GM23338 (cell line): Measurements from ENCODE around the gene LLGL2. TPM values are rescaled to one million over a fixed set of nuclear protein-coding genes. Genes with fewer than 3 reads are reported as not detected.

Experiments
- ATAC-seq: fragments of 200-7000 bp; cut with Tn5 transposase; 3 replicates; pipeline ENCODE4 v1.9.1; 2020
- DNase-seq: peaks from one replicate; pipeline ENCODE4 v3.0.0-alpha.2; 2015; ENCODE audit warnings: low spot score
- H2AFZ ChIP-seq: fragments of 200-600 bp; sonication (generic); 2 replicates; pipeline ENCODE4 v1.8.0; 2016; ENCODE audit warnings: antibody characterized with exemption, mild to moderate bottlenecking, moderate library complexity
- H3F3A ChIP-seq: fragments of 200-600 bp; sonication (generic); replicated peaks from 2 replicates; pipeline ENCODE4 v1.8.0; 2017; ENCODE audit warnings: antibody characterized with exemption, mixed run types, low read depth
- H3K27ac ChIP-seq: fragments of 200-600 bp; sonication (generic); 2 replicates; pipeline ENCODE4 v1.6.1; 2016; ENCODE audit warnings: low read depth
- H3K27me3 ChIP-seq: fragments of 200-600 bp; sonication (generic); 2 replicates; pipeline ENCODE4 v1.8.0; 2016; ENCODE audit warnings: mild to moderate bottlenecking, mixed run types, moderate library complexity; ENCODE audit not compliant: insufficient read depth
- H3K36me3 ChIP-seq: fragments of 200-600 bp; sonication (generic); 2 replicates; pipeline ENCODE4 v1.8.0; 2016; ENCODE audit warnings: mild to moderate bottlenecking; ENCODE audit not compliant: insufficient read depth
- H3K4me1 ChIP-seq: fragments of 200-600 bp; sonication (generic); 2 replicates; pipeline ENCODE4 v1.8.0; 2016; ENCODE audit warnings: mild to moderate bottlenecking, moderate library complexity; ENCODE audit not compliant: insufficient read depth
- H3K4me2 ChIP-seq: fragments of 200-600 bp; sonication (generic); 2 replicates; pipeline ENCODE4 v1.7.1; 2017; ENCODE audit warnings: mixed run types
- H3K4me3 ChIP-seq: fragments of 200-600 bp; sonication (generic); 2 replicates; pipeline ENCODE4 v1.6.1; 2016; ENCODE audit warnings: mixed run types
- H3K79me2 ChIP-seq: fragments of 200-600 bp; sonication (generic); replicated peaks from 2 replicates; pipeline ENCODE4 v1.8.0; 2017; ENCODE audit warnings: mild to moderate bottlenecking; ENCODE audit not compliant: insufficient read depth
- H3K9me2 ChIP-seq: fragments of 200-600 bp; sonication (generic); 2 replicates; pipeline ENCODE4 v1.8.0; 2017; ENCODE audit not compliant: insufficient read depth
- H4K20me1 ChIP-seq: fragments of 200-600 bp; sonication (generic); replicated peaks from 2 replicates; pipeline ENCODE4 v1.8.0; 2017; ENCODE audit warnings: mild to moderate bottlenecking; ENCODE audit not compliant: insufficient read depth
- H3K27ac Mint-ChIP-seq: 2 replicates; pipeline ENCODE4 v1.8.0; 2020; ENCODE audit warnings: inconsistent platforms, mild to moderate bottlenecking, moderate library complexity, mixed read lengths
- H3K27me3 Mint-ChIP-seq: 3 replicates; pipeline ENCODE4 v1.8.0; 2022; ENCODE audit warnings: low read depth, mild to moderate bottlenecking, moderate library complexity, mixed read lengths, inconsistent platforms; ENCODE audit not compliant: insufficient read depth, poor library complexity
- H3K36me3 Mint-ChIP-seq: 3 replicates; pipeline ENCODE4 v1.8.0; 2021; ENCODE audit warnings: low read depth, mild to moderate bottlenecking, inconsistent platforms, moderate library complexity, mixed read lengths
- H3K4me1 Mint-ChIP-seq: 3 replicates; pipeline ENCODE4 v1.8.0; 2020; ENCODE audit warnings: mild to moderate bottlenecking, inconsistent platforms, mixed read lengths
- H3K4me3 Mint-ChIP-seq: 3 replicates; pipeline ENCODE4 v1.8.0; 2021; ENCODE audit warnings: moderate library complexity, mild to moderate bottlenecking, inconsistent platforms, mixed read lengths
- H3K9me3 Mint-ChIP-seq: 3 replicates; pipeline ENCODE4 v1.8.0; 2020; ENCODE audit warnings: moderate library complexity, mild to moderate bottlenecking, inconsistent platforms, mixed read lengths
- CREB1 ChIP-seq: fragments of 250-450 bp; sonication (Bioruptor Pico); IDR thresholded peaks from 2 replicates; pipeline ENCODE4 v1.5.0; 2020; ENCODE audit warnings: low read depth, mild to moderate bottlenecking, moderate library complexity
- ETS1 ChIP-seq: IDR thresholded peaks from 2 replicates; pipeline ENCODE4 v1.6.1; 2016; ENCODE audit warnings: antibody characterized with exemption
- EZH2 ChIP-seq: fragments of 200-600 bp; sonication (generic); IDR thresholded peaks from one replicate; pipeline ENCODE4 v1.8.0; 2017; ENCODE audit warnings: antibody characterized with exemption, mild to moderate bottlenecking, low read depth; ENCODE audit not compliant: unreplicated experiment
- EZH2phosphoT487 ChIP-seq: fragments of 200-600 bp; sonication (generic); IDR thresholded peaks from one replicate; pipeline ENCODE4 v1.8.1; 2018; ENCODE audit warnings: antibody characterized with exemption; ENCODE audit not compliant: unreplicated experiment
- JUNB ChIP-seq: IDR thresholded peaks from one replicate; pipeline ENCODE4 v1.6.1; 2016; ENCODE audit warnings: antibody characterized with exemption; ENCODE audit not compliant: unreplicated experiment
- NANOG ChIP-seq: IDR thresholded peaks from 2 replicates; pipeline ENCODE4 v1.6.1; 2016; ENCODE audit warnings: antibody characterized with exemption, borderline replicate concordance
- POLR2AphosphoS5 ChIP-seq: IDR thresholded peaks from 2 replicates; pipeline ENCODE4 v1.6.1; 2016; ENCODE audit warnings: antibody characterized with exemption, low read depth
- REST ChIP-seq: IDR thresholded peaks from one replicate; pipeline ENCODE4 v1.6.1; 2018; ENCODE audit warnings: antibody characterized with exemption; ENCODE audit not compliant: unreplicated experiment
- STAT1 ChIP-seq: IDR thresholded peaks from one replicate; pipeline ENCODE4 v1.6.1; 2016; ENCODE audit warnings: antibody characterized with exemption; ENCODE audit not compliant: unreplicated experiment
- ZNF114 ChIP-seq: fragments of 250-450 bp; sonication (Bioruptor Pico); IDR thresholded peaks from 2 replicates; pipeline ENCODE4 v1.5.0; 2020; ENCODE audit warnings: mild to moderate bottlenecking, moderate library complexity
- ZNF331 ChIP-seq: fragments of 250-450 bp; sonication (Bioruptor Pico); IDR thresholded peaks from 2 replicates; pipeline ENCODE4 v1.5.0; 2020; ENCODE audit warnings: low read depth, mild to moderate bottlenecking, moderate library complexity
- ZNF462 ChIP-seq: fragments of 250-450 bp; sonication (Bioruptor Pico); IDR thresholded peaks from 2 replicates; pipeline ENCODE4 v1.5.0; 2020; ENCODE audit warnings: mild to moderate bottlenecking, moderate library complexity
- polyA plus RNA-seq: library from polyadenylated mRNA; unstranded; fragments of >200 nt; fragmentation: Nextera tagmentation; extraction: Ambion mirVana; gene quantifications from 2 replicates; pipeline ENCODE4 v1.2.1, GENCODE V29; 2016
- total RNA-seq: library from RNA; depleted of rRNA; stranded (reverse); fragments of >200 nt; shearing (Covaris generic); gene quantifications from 2 replicates; pipeline ENCODE4 v1.2.3, GENCODE V29; 2014
- TF ChIP-seq, protein P1 (sequence below), 2 experiments: fragments of 200-600 bp in 1 of 2; sonication (generic) in 1 of 2; conservative IDR thresholded peaks; 2 replicates each; pipeline versions ENCODE4 v1.5.1 to v1.6.1; 2016 to 2017; ENCODE audit warnings: antibody characterized with exemption in 2 of 2, low read depth in 2 of 2, mild to moderate bottlenecking in 2 of 2, moderate library complexity in 1 of 2

Gene LLGL2
- total and polyA plus RNA-seq, 2 experiments from 2014 or later = 62.5 to 78.5 TPM

- Histone ChIP-seq H4K20me1 (no peaks in the 10 kb centered on the region), H3K4me2 (no peak overlapping the region), H3K79me2 (no peaks in the 10 kb centered on the region), H3K4me3 (no peak overlapping the region), H3K27me3 (no peaks in the 10 kb centered on the region), H3F3A (no peaks in the 10 kb centered on the region), H2AFZ (no peak overlapping the region), H3K4me1 (no peaks in the 10 kb centered on the region), H3K9me2 (no peaks in the 10 kb centered on the region), H3K36me3 (no peaks in the 10 kb centered on the region), H3K27ac (no peak overlapping the region)
- ATAC-seq (no peak), DNase-seq (no peak)
- TF ChIP-seq EZH2phosphoT487 (no peak), CREB1 (CRISPR knock-in tag) (no peak), NANOG (no peak), ZNF114 (CRISPR knock-in tag) (no peak), REST (no peak), STAT1 (no peak), ETS1 (no peak), POLR2AphosphoS5 (no peak), JUNB (no peak), EZH2 (no peak), ZNF462 (CRISPR knock-in tag) (no peak), ZNF331 (CRISPR knock-in tag) (no peak)
- TF ChIP-seq, protein P1, sequence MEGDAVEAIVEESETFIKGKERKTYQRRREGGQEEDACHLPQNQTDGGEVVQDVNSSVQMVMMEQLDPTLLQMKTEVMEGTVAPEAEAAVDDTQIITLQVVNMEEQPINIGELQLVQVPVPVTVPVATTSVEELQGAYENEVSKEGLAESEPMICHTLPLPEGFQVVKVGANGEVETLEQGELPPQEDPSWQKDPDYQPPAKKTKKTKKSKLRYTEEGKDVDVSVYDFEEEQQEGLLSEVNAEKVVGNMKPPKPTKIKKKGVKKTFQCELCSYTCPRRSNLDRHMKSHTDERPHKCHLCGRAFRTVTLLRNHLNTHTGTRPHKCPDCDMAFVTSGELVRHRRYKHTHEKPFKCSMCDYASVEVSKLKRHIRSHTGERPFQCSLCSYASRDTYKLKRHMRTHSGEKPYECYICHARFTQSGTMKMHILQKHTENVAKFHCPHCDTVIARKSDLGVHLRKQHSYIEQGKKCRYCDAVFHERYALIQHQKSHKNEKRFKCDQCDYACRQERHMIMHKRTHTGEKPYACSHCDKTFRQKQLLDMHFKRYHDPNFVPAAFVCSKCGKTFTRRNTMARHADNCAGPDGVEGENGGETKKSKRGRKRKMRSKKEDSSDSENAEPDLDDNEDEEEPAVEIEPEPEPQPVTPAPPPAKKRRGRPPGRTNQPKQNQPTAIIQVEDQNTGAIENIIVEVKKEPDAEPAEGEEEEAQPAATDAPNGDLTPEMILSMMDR (conservative IDR thresholded peaks at IDR 0.05; ENCODE audit: low read depth in 2 of 2) = no peak
- H3K27ac Mint-ChIP-seq = no peak overlapping the region
- no peaks in the 10 kb centered on the region for H3K4me1 Mint-ChIP-seq
- no peak overlapping the region for H3K4me3 Mint-ChIP-seq
- H3K36me3 Mint-ChIP-seq = peaks cover 3% of the 10 kb centered on the region; the same call in 1 of the 3 replicates
- peaks cover 8% of the 10 kb centered on the region for H3K27me3 Mint-ChIP-seq
- H3K9me3 Mint-ChIP-seq = no peaks in the 10 kb centered on the region
These were observed 31.1 kb upstream of the LLGL2 start for GRCh38 chr17:75494326-75494877.
